IPS-18c (cell line): ENCODE results near the gene WWP2.
"Not testable (repeated sequence)": the region's sequence is repeated elsewhere in the genome, so short reads cannot be mapped to it uniquely, and the experiment has no call there.

Experiments used
- H3K4me3 ChIP-seq: 2 replicates; pipeline ENCODE4 v1.7.0; 2013; ENCODE audit warnings: low read depth, mild to moderate bottlenecking, low read length, moderate library complexity; ENCODE audit not compliant: insufficient read depth
- H3K9me3 ChIP-seq: one replicate; pipeline ENCODE4 v1.6.1; 2013; ENCODE audit warnings: mild to moderate bottlenecking, low read length, moderate library complexity; ENCODE audit not compliant: control insufficient read depth, insufficient read depth

The WWP2 gene

DNA sequence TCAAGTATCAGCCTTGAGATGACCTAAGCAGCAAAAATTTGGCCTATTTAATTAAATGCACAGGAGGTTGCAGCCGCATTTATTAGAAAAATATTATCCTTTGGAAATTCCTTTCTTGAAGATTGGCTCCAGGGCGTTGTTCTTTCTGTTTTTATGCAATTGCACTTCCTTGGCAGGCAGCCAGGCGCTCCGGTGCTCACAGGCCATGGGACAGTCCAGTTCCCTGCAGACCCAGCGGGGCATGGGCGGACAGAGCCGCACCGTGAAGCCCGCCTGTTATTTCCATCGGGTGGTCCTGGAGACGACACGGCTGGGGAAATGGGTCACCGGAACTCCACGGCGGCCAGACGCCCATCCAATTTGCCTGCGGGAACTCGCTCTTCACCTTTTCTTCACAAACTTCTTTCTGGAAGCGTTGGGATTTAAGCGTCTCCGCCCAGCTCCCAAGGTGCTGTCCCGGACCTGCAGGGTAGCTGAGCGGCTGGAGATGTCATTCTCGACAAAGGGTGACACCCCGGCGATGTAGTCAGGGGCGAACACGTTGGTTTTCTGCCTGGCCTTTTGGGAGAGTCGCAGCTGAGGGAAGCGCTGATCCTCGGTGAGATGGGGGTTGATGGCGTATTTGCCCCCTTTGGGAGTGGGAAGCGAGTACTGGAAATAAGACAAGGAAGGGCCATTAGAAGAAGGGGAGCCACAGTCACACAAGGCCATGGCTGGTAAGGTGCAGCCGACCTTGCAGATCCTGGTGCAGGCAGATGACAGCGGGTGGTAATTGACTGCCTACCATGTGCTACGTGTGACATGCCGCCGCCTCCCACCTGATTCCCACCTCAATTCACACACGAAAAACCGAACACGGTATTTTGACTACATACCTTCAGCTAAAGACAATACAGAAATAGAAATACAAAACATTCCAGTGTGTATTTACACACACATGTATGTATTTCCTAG is 19.9 kb upstream of the WWP2 start:
- H3K4me3 ChIP-seq: no peak overlapping the region

GRCh38 chr16:69744363-69745231 is 17.5 kb upstream of the WWP2 start:
- no peaks in the 10 kb centered on the region for H3K9me3 ChIP-seq

More for the DNA sequence above, 19.9 kb upstream of the WWP2 start:
- H3K9me3 ChIP-seq: no peaks in the 10 kb centered on the region

GRCh38 chr16:69745232-69745612 is 16.9 kb upstream of the WWP2 start:
- Histone ChIP-seq H3K9me3 (no peaks in the 10 kb centered on the region), H3K4me3 (no peak overlapping the region)

More at GRCh38 chr16:69744363-69745231, 17.5 kb upstream of the WWP2 start:
- H3K4me3 ChIP-seq: no peak overlapping the region

DNA sequence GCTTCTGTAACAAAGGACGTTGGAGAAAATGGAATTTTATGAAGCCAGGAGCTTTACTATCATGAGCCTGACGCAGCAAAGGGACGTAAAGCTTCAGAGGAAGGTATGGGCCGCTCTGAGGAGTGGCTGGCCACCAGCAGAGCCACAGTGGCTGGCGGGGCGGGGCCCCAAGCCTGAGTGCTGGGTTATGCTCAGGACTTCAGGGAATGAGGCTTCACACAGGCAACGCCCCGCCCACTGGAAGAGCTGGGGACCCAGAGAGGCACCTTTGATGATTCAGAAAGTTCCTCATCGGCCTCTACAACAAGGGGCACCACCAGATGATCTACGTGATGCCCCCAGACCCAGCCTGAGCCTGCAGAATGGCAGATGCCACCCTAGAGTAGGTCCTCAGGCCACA is 16.2 kb upstream of the WWP2 start:
- H3K4me3 ChIP-seq: no peak overlapping the region

DNA sequence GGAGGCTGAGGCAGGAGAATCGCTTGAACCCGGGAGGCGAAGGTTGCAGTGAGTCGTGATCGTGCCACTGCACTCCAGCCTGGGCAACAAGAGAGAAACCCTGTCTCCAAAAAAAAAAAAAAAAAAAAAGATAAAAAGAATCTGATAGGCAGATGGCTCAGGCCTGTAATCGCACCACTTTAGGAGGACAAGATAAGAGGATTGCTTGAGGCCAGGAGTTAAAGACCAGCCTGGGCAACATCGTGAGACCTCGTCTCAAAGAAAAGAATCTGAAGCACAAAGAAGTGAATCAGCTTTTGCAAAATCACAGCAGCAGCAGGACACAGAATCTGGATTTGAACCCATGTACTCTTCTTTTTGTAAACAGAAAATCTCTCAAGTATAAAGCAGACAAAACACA is 15.0 kb upstream of the WWP2 start:
- no peaks in the 10 kb centered on the region for H3K9me3 ChIP-seq
- no peak overlapping the region for H3K4me3 ChIP-seq

More for the DNA sequence above, 16.2 kb upstream of the WWP2 start:
- no peaks in the 10 kb centered on the region for H3K9me3 ChIP-seq

DNA sequence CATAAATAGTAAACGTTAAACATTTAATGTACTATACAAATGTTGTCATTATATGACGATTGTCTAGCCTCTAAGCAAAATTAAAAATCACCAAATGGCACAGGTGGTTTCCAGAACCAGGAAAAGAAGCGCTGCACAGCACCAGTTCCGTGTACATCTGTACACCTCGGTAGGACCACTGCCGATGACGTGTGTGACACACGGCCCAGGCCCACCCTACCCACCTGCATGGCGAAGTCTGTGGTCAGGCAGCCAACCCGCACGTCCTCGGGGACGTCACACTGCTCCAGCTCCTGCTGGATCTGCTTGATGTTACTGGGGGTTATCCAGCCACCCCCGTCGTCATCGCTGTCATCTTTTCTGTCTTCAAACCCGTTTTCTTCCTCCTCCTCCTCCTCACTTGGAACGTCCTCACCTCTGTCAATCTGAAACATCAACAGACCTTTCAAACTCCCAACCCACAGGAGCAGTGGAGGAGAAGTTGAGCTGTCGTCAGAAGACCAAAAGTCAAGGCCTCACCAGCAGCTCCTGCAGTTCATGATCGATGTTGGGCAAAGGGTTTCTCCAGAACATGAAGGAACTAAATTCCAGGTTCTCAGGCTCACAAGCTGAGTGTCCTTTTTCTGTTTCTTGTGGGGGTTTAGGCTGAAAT is 13.3 kb upstream of the WWP2 start:
- Histone ChIP-seq H3K9me3 (no peaks in the 10 kb centered on the region), H3K4me3 (no peak overlapping the region)

DNA sequence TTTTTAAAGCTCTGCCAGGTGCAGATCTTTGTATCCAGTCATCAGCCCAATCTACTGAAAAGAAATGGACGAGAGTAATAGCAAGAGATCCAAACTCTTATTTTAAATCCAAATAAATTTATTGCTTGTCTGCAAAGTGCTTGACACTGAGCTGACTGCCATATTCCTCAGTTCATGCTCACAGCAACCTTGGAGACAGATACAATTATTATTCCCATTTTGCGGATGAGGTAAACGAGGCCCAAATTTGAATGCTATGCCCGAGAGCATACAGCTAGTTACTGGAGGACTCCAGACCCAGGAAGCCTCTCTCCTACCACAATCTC is 8.0 kb upstream of the WWP2 start:
- Histone ChIP-seq H3K9me3 (no peaks in the 10 kb centered on the region), H3K4me3 (peak overlapping the region; percentile 100)

GRCh38 chr16:69754469-69755310 is 7.4 kb upstream of the WWP2 start, which contains the start of gene NOB1:
Gene NOB1 (minus strand): TSS chr16:69754926. CDS start chr16:69754910, 16 bp downstream.
- Histone ChIP-seq H3K9me3 (no peaks in the 10 kb centered on the region), H3K4me3 (peak within 1 kb of the TSS; percentile 100)

GRCh38 chr16:69756705-69757104 is 5.4 kb upstream of the WWP2 start:
- Histone ChIP-seq H3K4me3 (no peak overlapping the region), H3K9me3 (no peaks in the 10 kb centered on the region)

DNA sequence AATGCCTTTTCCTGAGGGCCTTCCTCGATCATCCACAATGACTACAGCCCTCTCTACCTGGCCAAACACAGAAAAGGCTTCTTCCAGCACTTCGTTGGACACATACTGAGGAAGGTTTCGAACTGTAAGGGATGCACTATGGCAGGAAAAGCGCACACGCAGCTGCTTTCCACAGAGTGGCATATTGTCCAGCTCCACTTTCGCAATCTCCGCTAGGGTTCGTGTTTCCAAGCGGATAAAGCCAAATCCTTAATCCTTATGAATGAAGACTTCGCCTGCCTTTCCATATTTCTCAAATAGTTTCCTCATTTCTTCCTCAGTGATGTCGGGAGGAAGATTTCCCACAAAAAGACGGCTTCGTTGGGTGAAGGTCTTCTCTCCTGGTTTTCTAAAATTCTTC is 4.8 kb upstream of the WWP2 start:
- H3K9me3 ChIP-seq, H3K4me3 ChIP-seq: not testable (repeated sequence)

GRCh38 chr16:69762814-69763598 is 874 bp downstream of the WWP2 start:
- Histone ChIP-seq H3K9me3 (peaks cover 2% of the 10 kb centered on the region), H3K4me3 (peak overlapping the region; percentile 90)

GRCh38 chr16:69763599-69763942 is 1.4 kb downstream of the WWP2 start:
- Histone ChIP-seq H3K4me3 (peak overlapping the region; percentile 90; the same call in 1 of the 2 replicates), H3K9me3 (peaks cover 2% of the 10 kb centered on the region)

- Histone ChIP-seq H3K9me3 (peaks cover 2% of the 10 kb centered on the region), H3K4me3 (no peak overlapping the region)
Observed at GRCh38 chr16:69767459-69768229, 5.5 kb downstream of the WWP2 start.

- H3K9me3 ChIP-seq: peaks cover 2% of the 10 kb centered on the region
- H3K4me3 ChIP-seq: no peak overlapping the region
Observed at GRCh38 chr16:69768666-69769065, 6.5 kb downstream of the WWP2 start.

DNA sequence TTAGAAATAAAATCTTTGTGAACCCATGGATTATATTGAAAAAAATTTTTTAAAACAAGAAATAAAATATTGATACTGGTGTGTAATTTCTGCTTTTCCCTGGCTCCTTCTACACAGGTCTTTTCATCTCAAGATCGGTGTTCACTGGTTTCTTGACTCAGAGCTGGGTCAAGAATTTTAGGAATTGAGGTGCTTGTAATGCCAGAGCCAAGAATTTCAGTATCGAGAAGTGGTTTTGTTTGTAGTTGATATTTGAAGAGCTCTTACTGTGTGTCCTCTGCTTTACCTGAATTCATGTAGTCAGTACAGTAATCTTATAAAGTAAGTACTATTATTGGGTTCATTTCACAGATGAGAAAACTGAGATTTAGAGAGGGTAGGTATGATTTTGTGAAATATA is 7.3 kb downstream of the WWP2 start:
- H3K9me3 ChIP-seq: no peaks in the 10 kb centered on the region
- H3K4me3 ChIP-seq: no peak overlapping the region

GRCh38 chr16:69771651-69771967 is 9.5 kb downstream of the WWP2 start:
- H3K9me3 ChIP-seq: no peaks in the 10 kb centered on the region
- H3K4me3 ChIP-seq: no peak overlapping the region
